Hepatocyte (in vitro differentiated cells): Measurements from ENCODE around the gene ZGLP1. TPM values are rescaled to one million over a fixed set of nuclear protein-coding genes. Genes with fewer than 3 reads are reported as not detected.

Source experiments
- DNase-seq: peaks from one replicate; pipeline ENCODE4 v3.0.0-alpha.2; 2016; ENCODE audit warnings: low spot score
- H2AFZ ChIP-seq: fragments of 200-600 bp; sonication (generic); 2 replicates; pipeline ENCODE4 v1.6.0; 2016; ENCODE audit warnings: antibody characterized with exemption, mild to moderate bottlenecking
- H3K27ac ChIP-seq: fragments of 200-600 bp; sonication (generic); 2 replicates; pipeline ENCODE4 v1.5.1; 2016; ENCODE audit warnings: mild to moderate bottlenecking
- H3K27me3 ChIP-seq: fragments of 200-600 bp; sonication (generic); 2 replicates; pipeline ENCODE4 v1.6.1; 2016
- H3K36me3 ChIP-seq: fragments of 200-600 bp; sonication (generic); replicated peaks from 2 replicates; pipeline ENCODE4 v1.5.1; 2016; ENCODE audit warnings: low read depth; ENCODE audit not compliant: insufficient read depth
- H3K4me1 ChIP-seq: fragments of 200-600 bp; sonication (generic); 2 replicates; pipeline ENCODE4 v1.5.1; 2016; ENCODE audit warnings: mild to moderate bottlenecking, moderate library complexity; ENCODE audit not compliant: insufficient read depth
- H3K4me2 ChIP-seq: fragments of 200-600 bp; sonication (generic); 2 replicates; pipeline ENCODE4 v1.6.0; 2016
- H3K4me3 ChIP-seq: fragments of 200-600 bp; sonication (generic); 2 replicates; pipeline ENCODE4 v1.5.1; 2016; ENCODE audit warnings: mild to moderate bottlenecking
- H3K79me2 ChIP-seq: fragments of 200-600 bp; sonication (generic); 2 replicates; pipeline ENCODE4 v1.6.0; 2017; ENCODE audit warnings: mild to moderate bottlenecking
- H3K9me2 ChIP-seq: fragments of 200-600 bp; sonication (generic); replicated peaks from 2 replicates; pipeline ENCODE4 v1.6.0; 2017; ENCODE audit warnings: mild to moderate bottlenecking; ENCODE audit not compliant: insufficient read depth
- H3K9me3 ChIP-seq: fragments of 200-600 bp; sonication (generic); 2 replicates; pipeline ENCODE4 v1.5.1; 2016; ENCODE audit warnings: low read depth, mild to moderate bottlenecking
- H4K20me1 ChIP-seq: fragments of 200-600 bp; sonication (generic); 2 replicates; pipeline ENCODE4 v1.6.0; 2016; ENCODE audit warnings: mild to moderate bottlenecking; ENCODE audit not compliant: insufficient read depth, poor library complexity, severe bottlenecking
- EZH2 ChIP-seq: fragments of 200-600 bp; sonication (generic); IDR thresholded peaks from 2 replicates; pipeline ENCODE4 v1.6.1; 2016; ENCODE audit warnings: antibody characterized with exemption, mild to moderate bottlenecking, borderline replicate concordance
- EZH2phosphoT487 ChIP-seq: fragments of 200-600 bp; sonication (generic); IDR thresholded peaks from one replicate; pipeline ENCODE4 v1.6.1; 2018; ENCODE audit warnings: antibody characterized with exemption, mild to moderate bottlenecking, low read depth, moderate library complexity; ENCODE audit not compliant: unreplicated experiment, severe bottlenecking
- WGBS: methylation state at CpG from one replicate; pipeline ENCODE4 v1.1.6; 2016; ENCODE audit warnings: low lambda C conversion rate; ENCODE audit errors: missing lambda C conversion rate; 5-methylcytosine and 5-hydroxymethylcytosine counted together
- polyA plus RNA-seq: library from polyadenylated mRNA; unstranded; fragments of >200 nt; fragmentation: Nextera tagmentation; extraction: Ambion mirVana; gene quantifications from 2 replicates; pipeline ENCODE4 v1.2.1, GENCODE V29; 2016
- total RNA-seq: library from RNA; depleted of rRNA; stranded (reverse); fragments of >200 nt; gene quantifications from 2 replicates; pipeline ENCODE4 v1.2.3, GENCODE V29; 2014
- TF ChIP-seq, protein P1 (sequence below): fragments of 200-600 bp; sonication (generic); IDR thresholded peaks from 2 replicates; pipeline ENCODE4 v1.5.1; 2016; ENCODE audit warnings: antibody characterized with exemption, mild to moderate bottlenecking; ENCODE audit not compliant: poor library complexity

The ZGLP1 gene
- total and polyA plus RNA-seq, 2 experiments from 2014 or later, result 2.6 to 10.3 TPM

DNA sequence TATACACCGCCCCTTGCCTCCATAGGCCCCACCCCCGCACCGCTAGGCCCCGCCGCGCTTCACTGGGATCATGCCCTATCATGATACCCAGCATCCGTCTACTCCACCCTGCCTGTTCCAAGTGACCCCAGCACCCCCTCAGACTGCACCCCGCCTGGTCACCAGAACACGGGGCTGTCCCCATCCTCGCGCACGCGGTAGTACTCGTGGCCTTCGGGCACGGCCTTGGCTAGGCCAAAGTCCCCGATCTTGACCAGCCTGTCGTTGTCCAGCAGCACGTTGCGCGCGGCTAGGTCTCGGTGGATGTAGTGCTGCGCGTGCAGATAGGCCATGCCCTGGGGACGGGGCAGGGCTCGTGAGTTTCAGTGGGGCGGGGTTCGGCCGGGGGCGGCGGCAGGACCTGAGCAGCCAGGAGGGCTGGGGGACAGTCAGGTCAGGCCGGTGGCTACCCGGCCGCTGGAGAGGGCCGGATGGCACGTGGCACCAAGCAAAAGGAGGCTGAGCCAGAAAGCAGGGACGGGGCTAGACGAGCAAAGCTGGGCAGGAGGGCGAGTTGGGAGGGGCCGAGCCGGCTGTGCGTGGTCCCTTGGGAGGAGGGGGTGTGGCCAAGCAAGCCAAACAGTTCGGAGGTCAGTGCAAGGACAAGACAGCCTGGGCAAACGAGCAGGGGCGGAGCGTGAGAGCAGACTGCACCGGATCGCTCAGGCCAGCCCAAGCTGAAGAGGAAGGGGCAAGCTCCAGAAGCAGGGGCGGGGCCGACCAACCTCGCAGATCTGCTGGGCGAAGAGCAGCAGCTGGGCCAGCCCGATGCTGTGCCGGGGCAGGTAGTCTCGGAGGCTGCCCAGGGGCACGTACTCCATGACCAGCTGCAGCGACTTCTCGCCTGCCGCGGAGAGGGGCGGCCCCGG lies 43.4 kb upstream of the ZGLP1 start:
- no peaks in the 10 kb centered on the region for H3K79me2 ChIP-seq
- no peaks in the 10 kb centered on the region for H3K27me3 ChIP-seq
- no peaks in the 10 kb centered on the region for H3K36me3 ChIP-seq
- H4K20me1 ChIP-seq, result no peaks in the 10 kb centered on the region
- peak overlapping the region; percentile 71 for H3K27ac ChIP-seq
- peak overlapping the region; percentile 24 for H2AFZ ChIP-seq
- peaks cover 9% of the 10 kb centered on the region for H3K4me1 ChIP-seq
- H3K9me3 ChIP-seq, result no peaks in the 10 kb centered on the region
- H3K4me3 ChIP-seq, result no peak overlapping the region
- no peaks in the 10 kb centered on the region for H3K9me2 ChIP-seq
- 36% methylated on average over 50 of the region's 63 CpGs for WGBS
- TF ChIP-seq EZH2 (no peak), EZH2phosphoT487 (no peak)
- TF ChIP-seq, protein P1, sequence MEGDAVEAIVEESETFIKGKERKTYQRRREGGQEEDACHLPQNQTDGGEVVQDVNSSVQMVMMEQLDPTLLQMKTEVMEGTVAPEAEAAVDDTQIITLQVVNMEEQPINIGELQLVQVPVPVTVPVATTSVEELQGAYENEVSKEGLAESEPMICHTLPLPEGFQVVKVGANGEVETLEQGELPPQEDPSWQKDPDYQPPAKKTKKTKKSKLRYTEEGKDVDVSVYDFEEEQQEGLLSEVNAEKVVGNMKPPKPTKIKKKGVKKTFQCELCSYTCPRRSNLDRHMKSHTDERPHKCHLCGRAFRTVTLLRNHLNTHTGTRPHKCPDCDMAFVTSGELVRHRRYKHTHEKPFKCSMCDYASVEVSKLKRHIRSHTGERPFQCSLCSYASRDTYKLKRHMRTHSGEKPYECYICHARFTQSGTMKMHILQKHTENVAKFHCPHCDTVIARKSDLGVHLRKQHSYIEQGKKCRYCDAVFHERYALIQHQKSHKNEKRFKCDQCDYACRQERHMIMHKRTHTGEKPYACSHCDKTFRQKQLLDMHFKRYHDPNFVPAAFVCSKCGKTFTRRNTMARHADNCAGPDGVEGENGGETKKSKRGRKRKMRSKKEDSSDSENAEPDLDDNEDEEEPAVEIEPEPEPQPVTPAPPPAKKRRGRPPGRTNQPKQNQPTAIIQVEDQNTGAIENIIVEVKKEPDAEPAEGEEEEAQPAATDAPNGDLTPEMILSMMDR, result no peak
- peak overlapping the region; percentile 74 for H3K4me2 ChIP-seq
- DNase-seq, result peak; percentile 85

DNA sequence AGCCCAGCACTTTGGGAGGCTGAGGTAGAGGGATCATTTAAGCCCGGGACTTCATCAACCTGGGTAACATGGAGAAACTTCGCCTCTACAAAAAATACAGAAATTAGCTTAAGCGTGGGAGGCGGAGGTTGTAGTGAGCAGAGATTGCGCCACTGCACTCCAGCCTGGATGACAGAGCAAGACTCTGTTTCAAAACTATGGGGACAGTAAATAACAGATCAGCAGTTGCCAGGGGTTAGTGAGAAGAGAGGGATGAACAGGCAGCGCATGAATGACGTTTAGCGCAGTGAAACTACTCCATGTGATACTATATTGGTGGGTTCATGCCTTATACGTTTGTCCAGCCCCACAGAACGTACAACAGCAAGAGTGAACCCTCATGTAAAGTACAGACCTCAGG lies 36.9 kb upstream of the ZGLP1 start:
- WGBS, result 78% methylated on average over 10 of the region's 10 CpGs
- Histone ChIP-seq H3K4me3 (no peak overlapping the region), H2AFZ (no peak overlapping the region), H3K27me3 (no peaks in the 10 kb centered on the region), H4K20me1 (no peaks in the 10 kb centered on the region), H3K36me3 (no peaks in the 10 kb centered on the region), H3K4me2 (no peak overlapping the region), H3K9me3 (no peaks in the 10 kb centered on the region), H3K4me1 (no peaks in the 10 kb centered on the region), H3K9me2 (no peaks in the 10 kb centered on the region), H3K79me2 (no peaks in the 10 kb centered on the region), H3K27ac (peak overlapping the region; percentile 52)
- DNase-seq, result no peak
- TF ChIP-seq EZH2phosphoT487 (no peak), EZH2 (no peak)
- TF ChIP-seq, protein P1, result no peak

DNA sequence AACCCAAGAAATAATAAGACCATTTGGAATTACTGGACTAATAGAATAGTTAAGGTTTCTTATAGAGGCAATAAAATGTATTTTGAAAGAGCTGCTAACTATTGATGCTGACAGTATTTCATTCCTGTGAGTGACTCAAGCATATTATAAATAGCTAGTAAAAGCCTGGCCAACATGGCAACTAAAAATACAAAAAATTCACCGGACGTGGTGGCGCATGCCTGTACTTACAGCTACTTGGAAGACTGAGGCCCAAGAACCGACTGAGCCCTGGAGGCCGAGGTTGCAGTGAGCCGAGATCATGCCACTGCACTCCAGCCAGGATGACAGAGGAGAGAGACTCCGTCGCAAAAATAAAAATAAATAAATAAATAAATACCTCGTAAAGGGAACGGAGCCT lies 35.2 kb upstream of the ZGLP1 start:
- no peak overlapping the region for H3K4me3 ChIP-seq
- TF ChIP-seq, protein P1, result no peak
- TF ChIP-seq EZH2 (no peak), EZH2phosphoT487 (no peak)
- no peaks in the 10 kb centered on the region for H3K79me2 ChIP-seq
- no peaks in the 10 kb centered on the region for H3K27me3 ChIP-seq
- H3K36me3 ChIP-seq, result no peaks in the 10 kb centered on the region
- H3K4me2 ChIP-seq, result no peak overlapping the region
- H3K9me3 ChIP-seq, result no peaks in the 10 kb centered on the region
- DNase-seq, result no peak
- no peak overlapping the region for H3K27ac ChIP-seq
- WGBS, result 89% methylated on average over 10 of the region's 10 CpGs
- H3K4me1 ChIP-seq, result no peaks in the 10 kb centered on the region
- no peak overlapping the region for H2AFZ ChIP-seq
- H3K9me2 ChIP-seq, result no peaks in the 10 kb centered on the region
- H4K20me1 ChIP-seq, result no peaks in the 10 kb centered on the region
